Nephron progenitor cell (in vitro differentiated cells): ENCODE data around the gene GP1BB.

Experiments
- DNase-seq: peaks from one replicate; pipeline ENCODE4 v3.0.0; 2021
- H3K27ac Mint-ChIP-seq: 2 replicates; pipeline ENCODE4 v1.8.0; 2021; ENCODE audit warnings: mild to moderate bottlenecking, moderate library complexity, mixed read lengths
- H3K27me3 Mint-ChIP-seq: 2 replicates; pipeline ENCODE4 v1.8.0; 2021; ENCODE audit warnings: mild to moderate bottlenecking, low read depth, mixed read lengths; ENCODE audit not compliant: poor library complexity
- H3K36me3 Mint-ChIP-seq: 2 replicates; pipeline ENCODE4 v1.8.0; 2021; ENCODE audit warnings: low read depth, mixed read lengths
- H3K4me1 Mint-ChIP-seq: 2 replicates; pipeline ENCODE4 v1.8.0; 2021; ENCODE audit warnings: mixed read lengths
- H3K4me3 Mint-ChIP-seq: 2 replicates; pipeline ENCODE4 v1.8.0; 2021; ENCODE audit warnings: mild to moderate bottlenecking, moderate library complexity, mixed read lengths
- H3K9me3 Mint-ChIP-seq: 2 replicates; pipeline ENCODE4 v1.8.0; 2021; ENCODE audit warnings: mild to moderate bottlenecking, moderate library complexity, mixed read lengths
- TF ChIP-seq, protein P1 (sequence below): fragments of 200-600 bp; sonication (generic); IDR thresholded peaks from 2 replicates; pipeline ENCODE4 v1.5.0; 2021; ENCODE audit warnings: antibody characterized with exemption

Gene GP1BB

GRCh38 chr22:19686946-19687345 lies 36.4 kb upstream of the GP1BB start:
- no peak overlapping the region for H3K4me3 Mint-ChIP-seq
- DNase-seq = no peak
- H3K27ac Mint-ChIP-seq = no peak overlapping the region
- TF ChIP-seq, protein P1, sequence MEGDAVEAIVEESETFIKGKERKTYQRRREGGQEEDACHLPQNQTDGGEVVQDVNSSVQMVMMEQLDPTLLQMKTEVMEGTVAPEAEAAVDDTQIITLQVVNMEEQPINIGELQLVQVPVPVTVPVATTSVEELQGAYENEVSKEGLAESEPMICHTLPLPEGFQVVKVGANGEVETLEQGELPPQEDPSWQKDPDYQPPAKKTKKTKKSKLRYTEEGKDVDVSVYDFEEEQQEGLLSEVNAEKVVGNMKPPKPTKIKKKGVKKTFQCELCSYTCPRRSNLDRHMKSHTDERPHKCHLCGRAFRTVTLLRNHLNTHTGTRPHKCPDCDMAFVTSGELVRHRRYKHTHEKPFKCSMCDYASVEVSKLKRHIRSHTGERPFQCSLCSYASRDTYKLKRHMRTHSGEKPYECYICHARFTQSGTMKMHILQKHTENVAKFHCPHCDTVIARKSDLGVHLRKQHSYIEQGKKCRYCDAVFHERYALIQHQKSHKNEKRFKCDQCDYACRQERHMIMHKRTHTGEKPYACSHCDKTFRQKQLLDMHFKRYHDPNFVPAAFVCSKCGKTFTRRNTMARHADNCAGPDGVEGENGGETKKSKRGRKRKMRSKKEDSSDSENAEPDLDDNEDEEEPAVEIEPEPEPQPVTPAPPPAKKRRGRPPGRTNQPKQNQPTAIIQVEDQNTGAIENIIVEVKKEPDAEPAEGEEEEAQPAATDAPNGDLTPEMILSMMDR = no peak
- H3K36me3 Mint-ChIP-seq = no peaks in the 10 kb centered on the region
- H3K4me1 Mint-ChIP-seq = peaks cover 25% of the 10 kb centered on the region
- peaks cover 34% of the 10 kb centered on the region for H3K9me3 Mint-ChIP-seq
- H3K27me3 Mint-ChIP-seq = peaks cover 26% of the 10 kb centered on the region

- peaks cover 23% of the 10 kb centered on the region for H3K27me3 Mint-ChIP-seq
- H3K27ac Mint-ChIP-seq = no peak overlapping the region
- no peaks in the 10 kb centered on the region for H3K36me3 Mint-ChIP-seq
- peaks cover 26% of the 10 kb centered on the region for H3K9me3 Mint-ChIP-seq
- TF ChIP-seq, protein P1 = no peak
- DNase-seq = no peak
- H3K4me1 Mint-ChIP-seq = peaks cover 27% of the 10 kb centered on the region
- no peak overlapping the region for H3K4me3 Mint-ChIP-seq
These were observed 35.6 kb upstream of the GP1BB start for GRCh38 chr22:19687561-19688300.

GRCh38 chr22:19688301-19689290 lies 34.7 kb upstream of the GP1BB start:
- no peak overlapping the region for H3K27ac Mint-ChIP-seq
- DNase-seq = no peak
- TF ChIP-seq, protein P1 = no peak
- peaks cover 19% of the 10 kb centered on the region for H3K9me3 Mint-ChIP-seq
- peaks cover 33% of the 10 kb centered on the region for H3K4me1 Mint-ChIP-seq
- no peaks in the 10 kb centered on the region for H3K36me3 Mint-ChIP-seq
- no peak overlapping the region for H3K4me3 Mint-ChIP-seq
- peaks cover 18% of the 10 kb centered on the region for H3K27me3 Mint-ChIP-seq

GRCh38 chr22:19689408-19689807 lies 33.9 kb upstream of the GP1BB start:
- Mint-ChIP-seq H3K4me3 (no peak overlapping the region), H3K27me3 (peaks cover 16% of the 10 kb centered on the region), H3K9me3 (peaks cover 12% of the 10 kb centered on the region), H3K27ac (no peak overlapping the region), H3K4me1 (peaks cover 41% of the 10 kb centered on the region), H3K36me3 (no peaks in the 10 kb centered on the region)
- no peak for DNase-seq
- TF ChIP-seq, protein P1 = no peak

DNA sequence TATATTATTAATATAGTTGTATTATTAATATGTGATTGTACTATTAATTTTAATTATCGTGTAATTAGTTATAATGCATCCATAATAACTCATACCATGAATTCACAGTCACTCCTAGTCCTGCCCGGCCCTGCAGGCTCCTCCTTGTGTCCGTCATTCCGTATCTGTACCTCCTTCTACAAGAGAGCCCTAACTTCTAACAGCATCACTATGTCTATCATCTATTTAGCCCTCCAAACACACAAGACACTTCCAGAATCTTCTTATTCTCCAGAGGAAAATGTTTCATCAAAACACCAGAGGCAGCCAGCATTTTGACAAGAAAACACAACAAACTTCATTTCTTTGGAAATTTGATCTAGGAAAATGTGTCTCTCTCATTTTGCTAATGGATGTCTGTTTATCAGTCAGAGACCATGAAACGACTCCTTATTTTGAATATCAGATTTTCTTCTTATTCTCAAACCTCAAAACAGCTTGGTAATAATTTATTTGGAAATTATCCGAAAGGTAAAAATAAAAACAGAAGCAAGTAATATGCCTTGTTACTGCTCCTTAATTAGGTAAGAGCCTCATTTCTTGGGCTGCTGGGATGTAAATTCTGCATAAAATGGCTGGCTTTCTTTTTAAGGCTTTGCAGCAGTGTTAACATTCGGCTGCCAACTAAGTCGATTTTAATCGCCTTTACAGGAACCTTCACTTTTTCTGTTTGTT lies 32.2 kb upstream of the GP1BB start:
- Mint-ChIP-seq H3K9me3 (peaks cover 3% of the 10 kb centered on the region), H3K27ac (no peak overlapping the region), H3K4me1 (peaks cover 46% of the 10 kb centered on the region), H3K4me3 (peak overlapping the region; percentile 54), H3K27me3 (peaks cover 16% of the 10 kb centered on the region), H3K36me3 (no peaks in the 10 kb centered on the region)
- no peak for DNase-seq
- TF ChIP-seq, protein P1 = no peak
